ENCODE results near the gene CYSLTR2.

- TF ChIP-seq CTCF (IDR thresholded peaks at IDR 0.05) (no peak), POLR2A (IDR thresholded peaks at IDR 0.05) (no peak), POLR2AphosphoS5 (IDR thresholded peaks at IDR 0.05) (no peak)
Measured at GRCh38 chr13:48738311-48738710, 84.6 kb downstream of the CYSLTR2 start.

Measured in prostate gland (tissue), 2 donors.